HG03342 (cell line): Measurements from ENCODE around the gene PMF1.
A peak's percentile ranks its signal among the peaks of the same experiment; 100 is the strongest.
"Not testable (repeated sequence)": the region's sequence is repeated elsewhere in the genome, so short reads cannot be mapped to it uniquely, and the experiment has no call there.

Source experiments
- ATAC-seq: cut with Tn5 transposase; IDR thresholded peaks from one replicate; pipeline ENCODE4 v1.9.1; 2021; ENCODE audit warnings: mild to moderate bottlenecking, moderate library complexity; ENCODE audit not compliant: unreplicated experiment

PMF1 gene

GRCh38 chr1:156195853-156196252 is 17.0 kb upstream of the PMF1 start:
- ATAC-seq, result no peak

GRCh38 chr1:156196445-156196844 is 16.4 kb upstream of the PMF1 start:
- no peak for ATAC-seq

GRCh38 chr1:156198831-156199349 is 13.9 kb upstream of the PMF1 start:
- ATAC-seq, result no peak

- no peak for ATAC-seq
Observed at GRCh38 chr1:156200044-156200443, 12.8 kb upstream of the PMF1 start.

GRCh38 chr1:156203331-156203730 is 9.5 kb upstream of the PMF1 start:
- ATAC-seq, result no peak

- ATAC-seq, result no peak
Observed at GRCh38 chr1:156204686-156205085, 8.1 kb upstream of the PMF1 start.

GRCh38 chr1:156211243-156211642 is 1.6 kb upstream of the PMF1 start:
- ATAC-seq, result no peak

GRCh38 chr1:156212130-156212529 is 677 bp upstream of the PMF1 start:
- ATAC-seq, result no peak

- no peak for ATAC-seq
Observed at GRCh38 chr1:156213644-156213966, 798 bp downstream of the PMF1 start.

GRCh38 chr1:156214024-156214748 is 1.4 kb downstream of the PMF1 start:
- no peak for ATAC-seq

GRCh38 chr1:156216361-156217086 is 3.7 kb downstream of the PMF1 start:
- ATAC-seq, result not testable (repeated sequence)

GRCh38 chr1:156217871-156218270 is 5.1 kb downstream of the PMF1 start:
- no peak for ATAC-seq

- ATAC-seq, result no peak
Observed at GRCh38 chr1:156220226-156220625, 7.4 kb downstream of the PMF1 start.

GRCh38 chr1:156221986-156222692 is 9.3 kb downstream of the PMF1 start:
- ATAC-seq, result no peak

- no peak for ATAC-seq
Observed at GRCh38 chr1:156225677-156226014, 12.8 kb downstream of the PMF1 start.

- peak; percentile 64 for ATAC-seq
Observed at GRCh38 chr1:156226116-156226538, 13.3 kb downstream of the PMF1 start.

- peak; percentile 4 for ATAC-seq
Observed at GRCh38 chr1:156226782-156227181, 14.0 kb downstream of the PMF1 start.

GRCh38 chr1:156228501-156228900 is 15.7 kb downstream of the PMF1 start:
- no peak for ATAC-seq

GRCh38 chr1:156229809-156230472 is 17.1 kb downstream of the PMF1 start:
- ATAC-seq, result no peak

GRCh38 chr1:156230473-156230837 is 17.6 kb downstream of the PMF1 start:
- ATAC-seq, result no peak

GRCh38 chr1:156232201-156232894 is 19.5 kb downstream of the PMF1 start:
- no peak for ATAC-seq
